Renal cortex interstitium (tissue), 11 donors: Measurements from ENCODE around the gene CHCHD6. TPM values are rescaled to one million over a fixed set of nuclear protein-coding genes. Genes with fewer than 3 reads are reported as not detected.

Source experiments
- DNase-seq, 11 donors: peaks; one replicate each; pipeline ENCODE4 v3.0.0-alpha.2; 2013; ENCODE audit warnings: low read depth in 9 of 11, low spot score in 4 of 11; ENCODE audit errors: extremely low read depth in 1 of 11
- polyA plus RNA-seq, 3 donors: library from polyadenylated mRNA; unstranded; fragments of 120-200 nt; gene quantifications; one replicate each; pipeline ENCODE4 v1.2.1, GENCODE V29; 2013; ENCODE audit not compliant: insufficient read length in 3 of 3

The CHCHD6 gene
- polyA plus RNA-seq, 3 donors = 15.7 to 22.3 (median 21.1) TPM

DNA sequence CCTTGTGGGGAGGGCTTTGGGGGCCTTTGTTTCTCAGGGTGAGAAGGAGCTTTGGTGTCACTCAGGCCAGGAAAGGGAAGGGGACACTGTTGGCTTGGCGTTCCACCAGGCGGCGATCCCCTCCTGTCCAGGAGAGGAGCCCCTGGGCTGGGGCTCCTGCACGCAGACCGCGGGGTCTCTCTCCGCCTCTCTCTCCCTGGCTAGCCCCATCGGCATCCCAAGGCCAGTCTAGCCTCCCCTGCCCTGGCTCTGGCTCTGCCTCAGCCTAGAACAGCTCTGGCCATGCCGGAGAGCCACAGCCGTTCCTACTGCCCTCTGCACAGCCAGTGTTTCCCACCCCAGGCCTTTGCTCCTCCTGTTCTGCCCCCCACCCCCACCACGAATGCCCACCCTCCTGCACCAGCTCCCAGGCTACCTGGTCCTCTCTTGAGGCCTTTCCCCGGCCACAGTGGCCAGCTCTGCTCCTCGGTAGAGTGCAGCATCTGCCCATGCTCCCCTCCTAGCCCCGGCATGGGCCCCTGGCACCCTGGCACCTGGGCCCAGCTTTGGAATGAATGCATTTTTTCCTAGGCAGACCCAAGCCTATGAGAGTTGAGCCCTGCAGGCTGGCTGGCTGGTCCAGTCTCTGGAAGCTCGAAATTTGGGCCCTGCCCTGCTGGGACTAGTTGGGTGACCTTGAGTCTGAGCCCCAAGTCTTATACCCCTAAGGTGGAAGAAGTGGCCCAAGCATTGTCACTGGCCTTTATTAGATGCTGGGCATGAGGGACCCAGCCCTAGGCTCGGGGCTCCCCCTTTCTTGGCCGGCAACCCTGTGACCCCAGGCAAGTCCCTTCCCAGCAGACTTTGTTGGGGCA is 281.3 kb downstream of the CHCHD6 start:
- DNase-seq = no peak

DNA sequence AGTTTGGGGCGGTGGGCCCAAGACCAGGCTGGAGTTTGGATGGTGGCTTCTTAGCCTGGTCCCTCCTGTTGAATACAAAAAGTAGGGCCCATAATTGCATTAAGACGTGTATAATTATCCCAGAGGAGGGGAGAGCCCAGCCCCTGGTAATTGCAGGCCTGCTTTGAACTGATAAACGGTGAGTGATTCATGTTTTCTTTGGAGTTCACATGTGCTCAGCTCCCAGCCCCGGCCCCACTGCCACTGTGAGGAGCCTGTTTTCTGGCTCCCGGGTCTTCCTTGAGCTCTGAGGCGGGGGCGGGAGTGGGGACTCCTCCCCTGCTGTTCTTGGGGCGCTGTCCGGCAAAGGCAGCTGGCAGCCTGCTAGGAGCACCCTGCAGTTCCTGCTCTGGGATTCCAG is 282.0 kb downstream of the CHCHD6 start:
- DNase-seq = no peak

DNA sequence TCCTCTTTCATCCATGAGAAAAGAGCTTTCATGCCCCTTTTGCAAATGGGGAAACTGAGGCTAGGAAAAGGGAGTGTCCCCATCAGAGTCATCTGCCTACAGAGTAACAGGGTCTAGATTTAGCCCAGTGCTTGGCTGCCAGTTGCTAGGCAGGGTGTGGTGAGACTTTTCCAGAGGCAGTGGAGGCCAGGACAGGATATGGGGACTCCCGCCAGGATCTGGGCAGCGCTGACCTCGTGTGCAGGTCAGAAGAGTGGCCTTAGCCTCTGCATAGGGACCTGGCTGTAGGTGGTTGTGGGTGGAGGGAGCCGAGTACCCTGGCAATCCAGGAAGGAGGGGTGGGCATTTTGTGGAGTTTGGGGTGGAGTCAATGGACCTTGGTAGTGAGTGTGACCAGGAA is 283.1 kb downstream of the CHCHD6 start:
- DNase-seq = no peak

DNA sequence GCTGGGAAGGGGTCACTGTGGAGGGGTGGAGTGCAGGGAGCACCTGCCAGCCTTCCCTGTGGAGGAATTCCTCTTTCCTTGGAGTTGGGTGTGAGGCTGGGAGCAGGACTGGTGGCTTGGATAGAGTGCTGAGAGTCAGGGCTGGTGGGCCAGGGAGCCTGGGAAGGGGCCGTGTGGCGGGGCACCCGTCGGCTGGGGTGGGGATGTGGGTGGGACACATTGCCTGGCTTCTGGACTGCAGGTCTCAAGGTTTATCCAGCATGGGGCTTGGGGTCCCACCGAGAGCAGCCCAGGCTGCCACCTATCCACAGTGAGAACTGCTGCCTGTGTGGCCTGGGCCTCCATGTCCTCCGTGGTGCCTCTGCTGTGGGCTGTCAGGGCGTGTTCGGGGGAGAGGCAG is 283.6 kb downstream of the CHCHD6 start:
- DNase-seq = no peak

DNA sequence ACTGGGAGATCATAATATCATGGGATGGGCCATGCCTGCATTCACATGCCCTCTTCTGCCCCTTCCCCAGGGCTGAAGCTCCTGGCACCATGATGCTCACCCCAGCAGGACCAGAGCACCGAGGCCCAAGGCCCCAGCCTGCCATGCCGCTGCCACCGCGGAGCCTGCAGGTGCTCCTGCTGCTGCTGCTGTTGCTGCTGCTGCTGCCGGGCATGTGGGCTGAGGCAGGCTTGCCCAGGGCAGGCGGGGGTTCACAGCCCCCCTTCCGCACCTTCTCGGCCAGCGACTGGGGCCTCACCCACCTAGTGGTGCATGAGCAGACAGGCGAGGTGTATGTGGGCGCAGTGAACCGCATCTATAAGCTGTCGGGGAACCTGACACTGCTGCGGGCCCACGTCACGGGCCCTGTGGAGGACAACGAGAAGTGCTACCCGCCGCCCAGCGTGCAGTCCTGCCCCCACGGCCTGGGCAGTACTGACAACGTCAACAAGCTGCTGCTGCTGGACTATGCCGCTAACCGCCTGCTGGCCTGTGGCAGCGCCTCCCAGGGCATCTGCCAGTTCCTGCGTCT is 284.5 kb downstream of the CHCHD6 start:
- DNase-seq = no peak

DNA sequence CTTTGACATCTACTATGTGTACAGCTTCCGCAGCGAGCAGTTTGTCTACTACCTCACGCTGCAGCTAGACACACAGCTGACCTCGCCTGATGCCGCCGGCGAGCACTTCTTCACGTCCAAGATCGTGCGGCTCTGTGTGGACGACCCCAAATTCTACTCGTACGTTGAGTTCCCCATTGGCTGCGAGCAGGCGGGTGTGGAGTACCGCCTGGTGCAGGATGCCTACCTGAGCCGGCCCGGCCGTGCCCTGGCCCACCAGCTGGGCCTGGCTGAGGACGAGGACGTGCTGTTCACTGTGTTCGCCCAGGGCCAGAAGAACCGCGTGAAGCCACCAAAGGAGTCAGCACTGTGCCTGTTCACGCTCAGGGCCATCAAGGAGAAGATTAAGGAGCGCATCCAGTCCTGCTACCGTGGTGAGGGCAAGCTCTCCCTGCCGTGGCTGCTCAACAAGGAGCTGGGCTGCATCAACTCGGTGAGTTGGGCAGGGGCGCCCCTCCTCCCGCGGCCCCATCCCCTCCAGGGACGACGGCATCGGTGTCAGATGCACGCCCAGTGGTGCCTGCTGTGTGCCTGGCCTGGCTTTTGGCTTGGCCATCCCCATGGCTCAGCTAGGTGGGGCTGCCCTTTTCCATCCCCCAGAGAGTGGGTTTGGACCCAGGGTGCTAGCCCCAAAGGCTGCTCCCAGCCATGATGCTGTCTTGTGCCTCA is 285.4 kb downstream of the CHCHD6 start:
- no peak for DNase-seq

DNA sequence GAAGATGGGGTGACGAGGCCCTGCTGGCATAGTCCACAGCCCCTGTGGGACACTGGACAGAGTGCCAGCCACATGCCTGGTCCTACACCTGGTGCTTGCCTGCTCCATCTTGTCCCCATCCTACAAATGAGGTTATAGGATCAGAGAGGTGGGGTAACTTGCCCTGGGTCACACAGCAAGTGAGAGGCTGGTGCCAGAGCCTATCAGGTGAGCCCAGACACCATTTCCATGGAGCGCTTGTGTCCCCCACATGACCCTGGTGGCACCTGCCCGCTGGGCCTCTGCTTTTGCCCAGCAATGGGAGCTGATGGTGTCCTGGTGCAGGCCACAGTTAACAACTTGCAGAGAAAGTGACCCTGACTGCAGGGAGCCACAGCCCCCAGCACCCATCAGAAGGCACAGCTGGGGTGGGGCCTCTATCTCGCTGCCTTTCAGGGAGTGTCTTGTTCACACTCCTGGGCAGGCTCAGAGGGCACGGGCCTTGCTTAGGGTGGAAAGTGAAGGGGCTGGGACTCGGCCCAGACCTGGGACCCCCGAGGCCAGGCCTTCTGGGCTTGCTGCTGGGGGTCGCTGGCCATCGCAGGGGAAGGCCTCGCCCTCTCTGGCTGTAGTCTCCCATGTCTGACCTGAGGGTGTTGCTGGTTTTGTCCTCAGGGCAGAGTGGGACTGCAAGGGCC is 286.1 kb downstream of the CHCHD6 start:
- DNase-seq = no peak

DNA sequence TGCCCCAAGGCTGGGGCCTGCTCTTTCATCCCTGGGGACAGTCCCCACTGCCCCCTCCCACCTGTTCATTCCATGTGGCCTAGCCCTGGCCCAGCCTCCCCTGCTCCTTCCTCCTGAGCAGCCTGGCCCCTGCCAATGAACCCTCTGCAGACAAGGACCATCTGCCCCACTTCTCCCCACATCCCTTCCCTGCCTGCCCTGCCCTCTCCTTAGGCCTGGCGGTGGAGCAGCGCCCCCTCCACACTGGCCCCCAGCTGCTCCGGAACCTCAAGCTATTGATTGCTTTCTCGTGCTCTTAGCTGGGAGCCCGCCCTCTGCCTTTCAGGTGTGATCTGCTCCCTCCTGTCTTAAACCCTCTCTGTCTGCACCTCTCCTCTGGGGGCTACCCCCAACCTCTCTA is 286.9 kb downstream of the CHCHD6 start:
- no peak for DNase-seq

DNA sequence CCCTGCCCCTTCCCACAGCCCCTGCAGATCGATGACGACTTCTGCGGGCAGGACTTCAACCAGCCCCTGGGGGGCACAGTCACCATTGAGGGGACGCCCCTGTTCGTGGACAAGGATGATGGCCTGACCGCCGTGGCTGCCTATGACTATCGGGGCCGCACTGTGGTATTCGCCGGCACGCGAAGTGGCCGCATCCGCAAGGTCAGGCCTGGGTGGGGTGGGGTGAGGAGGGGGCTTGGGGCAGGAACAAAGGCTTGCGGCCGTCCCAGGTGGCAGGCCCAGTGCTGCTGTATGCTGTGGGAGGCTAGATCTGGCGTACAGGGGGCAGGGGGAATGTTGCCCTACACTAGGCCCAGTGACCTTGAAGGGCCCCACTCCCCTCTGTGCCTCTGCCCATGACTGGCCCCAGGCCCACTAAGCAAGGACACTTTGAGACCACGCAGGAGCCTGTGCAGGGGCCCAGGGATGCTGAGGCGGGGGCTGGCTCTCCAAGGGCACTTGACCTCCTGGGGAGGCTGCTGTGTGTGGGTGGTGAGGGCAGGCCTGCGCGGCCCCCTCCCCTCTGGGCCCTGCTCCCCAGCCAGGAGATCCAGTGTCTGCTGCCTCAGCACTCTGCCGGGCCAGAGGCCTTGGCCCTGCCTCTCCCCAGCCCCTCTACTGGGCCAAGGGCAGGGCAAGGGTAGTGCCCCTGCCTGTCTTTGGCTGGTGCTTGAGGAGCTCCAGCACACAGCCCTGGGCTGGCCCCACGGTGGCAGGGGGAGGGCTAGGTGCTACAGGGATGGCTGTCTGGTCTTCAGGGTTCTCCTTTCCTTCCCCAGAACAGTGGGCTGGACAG is 287.5 kb downstream of the CHCHD6 start:
- DNase-seq = no peak

DNA sequence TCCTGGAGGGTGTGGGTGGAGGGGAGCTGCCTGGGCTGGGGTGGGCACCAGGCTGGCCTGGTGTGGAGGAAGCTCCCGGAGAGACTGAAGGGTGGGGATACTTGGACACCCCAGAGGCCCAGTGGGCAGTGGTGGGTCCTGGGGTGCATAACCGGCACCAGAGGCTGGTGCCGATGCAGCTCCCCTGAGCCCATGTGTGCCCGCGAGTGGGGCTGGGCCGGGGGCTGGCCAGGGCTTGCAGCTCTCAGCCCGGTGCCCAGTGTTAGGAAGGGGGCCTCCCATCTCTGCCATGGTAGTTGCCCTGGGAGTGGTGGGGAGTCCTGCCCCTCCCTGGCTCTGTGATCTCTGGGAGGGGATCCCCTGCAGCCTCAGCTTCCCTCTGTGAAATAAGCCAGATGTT is 288.2 kb downstream of the CHCHD6 start:
- no peak for DNase-seq

DNA sequence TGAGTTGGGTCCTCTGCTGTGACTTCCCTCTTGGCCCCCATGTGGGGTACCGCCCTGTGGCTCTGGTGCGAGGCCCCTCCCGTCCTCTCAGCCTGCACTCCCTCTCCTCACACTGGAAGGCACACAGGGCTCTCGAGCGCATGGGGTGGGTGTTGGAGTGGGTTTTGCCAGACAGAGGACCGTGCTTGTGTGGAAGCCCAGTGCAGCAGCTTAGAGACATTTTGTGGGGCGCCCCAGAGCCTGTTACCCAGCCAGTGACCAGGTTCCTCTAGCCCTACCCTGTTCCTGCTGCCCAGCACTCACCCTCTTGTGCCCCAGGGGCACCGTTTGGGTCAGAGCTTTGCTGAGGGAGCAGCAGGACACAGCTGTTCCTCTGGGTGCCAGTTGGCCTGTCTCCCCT is 288.7 kb downstream of the CHCHD6 start:
- no peak for DNase-seq

DNA sequence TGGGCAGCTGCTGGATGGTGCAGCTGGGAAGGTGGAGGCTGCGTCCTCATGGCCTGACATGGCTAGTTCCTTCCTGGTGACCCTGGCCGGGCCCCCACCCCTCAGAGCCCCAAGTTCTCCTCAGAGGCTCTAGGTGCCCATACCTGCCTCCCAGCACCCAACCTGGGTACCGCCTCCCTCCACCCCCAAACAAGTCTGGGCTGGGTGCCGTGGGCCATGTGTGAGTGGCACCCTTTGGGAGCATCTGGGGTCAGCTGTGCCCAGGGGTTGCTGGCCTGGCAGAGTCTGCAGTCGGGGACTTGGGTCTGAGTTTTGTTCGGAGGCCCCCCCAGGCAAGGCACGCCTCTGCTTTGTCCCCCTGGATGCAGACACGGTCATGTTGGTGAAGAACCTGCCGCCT is 289.4 kb downstream of the CHCHD6 start:
- DNase-seq = no peak

DNA sequence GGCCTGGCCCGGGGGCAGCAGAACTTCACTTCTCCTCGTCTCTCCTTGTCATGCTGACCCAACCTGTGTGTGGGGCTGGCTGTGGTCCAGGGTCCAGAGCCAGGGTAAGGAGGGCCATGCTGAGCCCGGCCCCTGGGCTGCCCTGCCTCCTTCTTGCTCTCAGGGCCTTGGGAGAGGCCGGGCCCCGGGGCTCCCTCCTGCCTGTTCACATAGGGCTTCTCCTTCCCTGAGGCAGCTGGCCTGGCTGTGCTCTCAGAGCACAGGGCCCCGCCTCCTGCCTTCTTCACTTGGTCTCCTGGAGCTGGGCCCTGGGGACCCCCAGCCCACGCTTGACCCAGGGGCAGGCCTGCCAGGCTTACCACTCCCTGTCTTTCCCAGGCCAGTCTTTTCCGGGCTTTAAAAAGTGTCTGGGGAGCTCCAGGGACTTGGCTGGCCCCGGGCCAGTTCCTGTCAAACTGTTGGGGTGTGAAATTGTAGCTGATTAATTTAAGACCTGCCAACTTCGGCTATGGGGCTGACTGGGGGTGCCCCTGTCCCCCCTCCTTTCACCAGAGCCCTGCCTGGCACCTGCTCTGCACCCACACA is 290.7 kb downstream of the CHCHD6 start:
- no peak for DNase-seq

DNA sequence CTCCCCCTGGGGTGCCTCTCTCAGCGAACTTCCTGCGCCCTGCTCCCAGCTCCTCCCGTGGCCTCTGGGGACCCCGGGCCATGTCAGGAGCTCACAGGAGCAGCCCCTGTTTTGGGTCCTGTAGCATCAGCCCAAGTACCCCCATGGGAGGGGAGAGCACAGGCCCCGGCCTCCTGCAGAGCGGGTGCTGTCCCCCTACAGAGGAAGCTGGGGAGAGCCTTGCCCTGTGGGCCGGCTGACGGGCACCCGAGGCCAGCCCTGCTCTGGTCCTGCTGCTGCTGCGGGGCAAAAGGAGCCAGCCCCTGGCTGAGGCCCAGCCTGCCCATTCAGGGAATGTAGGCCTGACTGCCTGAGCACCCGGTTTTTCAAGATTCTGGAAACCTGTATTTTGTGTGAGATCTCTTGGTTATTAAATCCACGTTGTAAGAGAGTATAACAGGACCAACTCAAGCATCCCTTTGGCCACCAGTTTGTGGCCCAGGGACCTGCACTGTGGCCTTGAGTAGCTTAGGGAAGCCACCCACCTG is 291.3 kb downstream of the CHCHD6 start:
- no peak for DNase-seq

DNA sequence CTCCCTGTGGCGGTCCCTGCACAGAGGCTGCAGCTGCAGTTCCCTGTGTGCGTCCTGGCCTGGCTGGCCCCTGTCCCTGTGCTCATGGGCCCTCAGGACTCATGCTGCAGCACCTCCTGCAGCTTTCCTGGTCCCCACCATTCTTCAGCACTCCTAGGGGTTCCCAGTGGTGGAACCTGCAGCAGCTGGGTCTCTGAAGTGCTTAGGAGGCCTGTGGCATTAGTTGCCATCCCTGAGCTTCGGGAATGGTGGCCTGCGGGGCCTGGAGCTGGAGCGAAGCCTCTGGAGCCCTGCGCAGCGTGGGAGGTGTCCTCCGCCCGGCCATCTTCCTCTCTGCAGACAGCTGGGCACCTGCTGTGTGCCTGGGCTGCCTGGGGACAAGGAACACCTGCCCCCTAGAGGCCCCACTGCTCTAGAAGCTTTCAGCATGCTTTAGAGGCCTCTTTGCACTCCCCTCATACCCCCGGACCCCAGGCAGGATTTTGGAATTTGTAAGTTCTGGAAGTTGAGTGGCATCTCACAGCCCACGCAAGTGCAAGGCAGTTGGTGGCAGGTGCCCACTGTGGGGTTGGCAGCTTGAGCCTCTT is 292.0 kb downstream of the CHCHD6 start:
- DNase-seq = no peak

DNA sequence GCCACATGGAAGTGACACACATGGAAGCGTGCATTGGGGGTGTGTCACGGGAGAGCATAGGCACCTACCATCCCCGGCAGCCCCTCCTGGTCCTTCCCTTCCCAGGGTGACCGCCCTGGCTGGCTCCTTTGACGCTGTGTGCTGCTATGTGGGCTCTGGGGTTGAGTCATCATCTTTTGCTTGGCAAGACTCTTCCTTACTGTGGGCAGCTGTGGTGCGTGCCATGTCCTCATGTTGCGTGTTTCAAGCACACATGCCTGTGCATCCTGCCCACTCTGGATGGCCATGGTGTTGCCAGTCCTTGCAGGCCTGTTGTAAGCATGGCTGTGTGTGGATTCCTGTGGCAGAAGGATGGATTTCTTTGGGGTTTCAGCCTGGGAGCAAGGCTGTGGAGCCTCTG is 292.9 kb downstream of the CHCHD6 start:
- no peak for DNase-seq

DNA sequence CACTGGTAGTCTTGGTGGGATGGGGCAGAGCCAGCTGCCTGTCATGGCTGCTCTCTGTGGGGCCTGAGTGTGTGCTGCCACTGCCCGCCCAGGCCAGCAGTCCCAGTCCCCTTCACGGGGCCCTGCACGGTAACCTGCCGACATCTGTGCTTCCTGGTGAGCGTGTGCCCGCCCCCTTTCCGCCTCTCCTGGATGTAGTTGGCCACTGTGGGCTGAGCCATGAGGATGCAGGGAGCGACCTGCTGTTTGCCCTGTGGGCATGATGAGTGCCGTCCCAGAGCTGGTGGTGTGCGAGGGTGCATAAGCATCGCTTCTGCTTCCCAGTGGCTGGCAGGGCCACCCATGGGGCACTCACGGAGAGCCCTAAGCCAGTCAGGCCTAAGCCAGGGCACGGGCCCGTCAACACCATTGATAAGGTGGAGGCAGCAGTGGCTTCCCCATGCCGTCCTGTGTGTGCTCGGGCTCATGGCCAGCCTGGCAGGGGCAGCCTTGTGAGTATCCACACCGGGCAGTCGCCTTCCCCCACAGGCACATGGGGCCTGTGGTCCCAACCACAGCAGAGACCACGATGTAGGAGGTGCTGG is 293.5 kb downstream of the CHCHD6 start:
- no peak for DNase-seq

DNA sequence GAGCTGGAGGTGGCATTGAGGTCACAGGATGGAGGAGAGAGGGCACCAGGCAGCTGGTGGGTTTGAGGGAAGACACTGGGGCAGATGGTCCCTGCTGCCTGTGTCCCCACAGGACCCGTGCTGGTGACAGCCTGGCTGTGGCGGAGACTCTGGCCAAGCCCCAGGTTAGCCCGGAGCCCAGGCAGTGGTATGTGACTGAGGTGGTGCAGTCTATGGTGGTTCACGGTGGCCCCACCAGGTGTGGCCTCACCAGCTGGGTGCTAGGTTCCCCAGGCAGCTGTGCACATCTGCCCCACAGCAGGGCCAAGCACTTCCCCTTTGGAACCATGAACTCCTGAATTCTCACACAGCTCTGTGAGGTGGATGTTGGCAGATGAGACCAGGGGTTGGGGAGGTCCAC is 294.3 kb downstream of the CHCHD6 start:
- DNase-seq = no peak
